NB4 (cell line): ENCODE data around the gene CENPV.

Experiments
- DNase-seq: peaks from one replicate; pipeline ENCODE4 v3.0.0; 2010; ENCODE audit warnings: low read depth
- H3K4me3 ChIP-seq: one replicate; pipeline ENCODE4 v1.5.1; 2011; ENCODE audit warnings: mild to moderate bottlenecking, low read depth, low read length, moderate library complexity
- CTCF ChIP-seq: IDR thresholded peaks from one replicate; pipeline ENCODE4 v1.5.1; 2012; ENCODE audit warnings: low read depth, low read length
- MAX ChIP-seq: IDR thresholded peaks from 2 replicates; pipeline ENCODE4 v1.6.1; 2011; ENCODE audit warnings: low read depth, low read length
- MYC ChIP-seq: IDR thresholded peaks from 2 replicates; pipeline ENCODE4 v1.6.1; 2011; ENCODE audit warnings: low read depth, low read length
- POLR2A ChIP-seq: IDR thresholded peaks from 2 replicates; pipeline ENCODE4 v1.6.1; 2011; ENCODE audit warnings: mild to moderate bottlenecking; ENCODE audit not compliant: insufficient read length; ENCODE audit errors: extremely low read depth

The CENPV gene

GRCh38 chr17:16343569-16343968 lies 9.7 kb downstream of the CENPV start:
- H3K4me3 ChIP-seq = no peak overlapping the region
- DNase-seq = no peak
- no peak for TF ChIP-seq MAX
- no peak for TF ChIP-seq MYC
- no peak for TF ChIP-seq POLR2A
- TF ChIP-seq CTCF = no peak

- DNase-seq = no peak
- no peak for TF ChIP-seq CTCF
- H3K4me3 ChIP-seq = no peak overlapping the region
Observed at GRCh38 chr17:16342979-16343378, 10.3 kb downstream of the CENPV start.

GRCh38 chr17:16339959-16340358 lies 13.3 kb downstream of the CENPV start:
- no peak overlapping the region for H3K4me3 ChIP-seq
- TF ChIP-seq CTCF (no peak), MYC (no peak), POLR2A (no peak), MAX (no peak)
- DNase-seq = no peak

- DNase-seq = no peak
- TF ChIP-seq MYC (no peak), POLR2A (no peak), MAX (no peak), CTCF (no peak)
- no peak overlapping the region for H3K4me3 ChIP-seq
Observed at GRCh38 chr17:16339402-16339801, 13.9 kb downstream of the CENPV start.

- no peak overlapping the region for H3K4me3 ChIP-seq
- DNase-seq = no peak
- no peak for TF ChIP-seq MAX
- TF ChIP-seq POLR2A = no peak
- TF ChIP-seq CTCF = no peak
Observed at GRCh38 chr17:16338391-16338790, 14.9 kb downstream of the CENPV start.

GRCh38 chr17:16329519-16330271 lies 23.6 kb downstream of the CENPV start:
- H3K4me3 ChIP-seq = no peak overlapping the region
- TF ChIP-seq POLR2A (no peak), MYC (no peak), CTCF (no peak), MAX (no peak)
- no peak for DNase-seq
